Activated B cell treated with CpG ODN at 0.5 μM for 24 hours (primary cell): ENCODE measurements around the gene MYLK. TPM values are rescaled to one million over a fixed set of nuclear protein-coding genes. Genes with fewer than 3 reads are reported as not detected.

Experiments
- ATAC-seq: fragments of 200-7000 bp; cut with Tn5 transposase; one replicate; pipeline ENCODE4 v1.10.0; 2021; ENCODE audit warnings: low read depth, mild to moderate bottlenecking, moderate library complexity
- CTCF ChIA-PET: fragments of 350-600 bp; sonication (Branson Sonifier 250); formaldehyde crosslinking; loops from one replicate; lab custom pipeline; 2021; ENCODE audit warnings: antibody characterized with exemption; lab: Charles Lee
- POLR2A ChIA-PET: fragments of 350-600 bp; sonication (Branson Sonifier 250); formaldehyde crosslinking; loops from one replicate; lab custom pipeline; 2021; ENCODE audit warnings: antibody characterized with exemption; lab: Charles Lee
- DNase-seq: peaks from one replicate; pipeline ENCODE4 v3.0.0; 2022
- H3K27ac Mint-ChIP-seq: one replicate; pipeline ENCODE4 v1.8.0; 2020; ENCODE audit warnings: mixed read lengths
- H3K27me3 Mint-ChIP-seq: one replicate; pipeline ENCODE4 v1.8.0; 2021; ENCODE audit warnings: mixed read lengths
- H3K36me3 Mint-ChIP-seq: one replicate; pipeline ENCODE4 v1.8.0; 2021; ENCODE audit warnings: low read depth, mixed read lengths
- H3K4me1 Mint-ChIP-seq: one replicate; pipeline ENCODE4 v1.8.0; 2021; ENCODE audit warnings: mixed read lengths
- H3K4me3 Mint-ChIP-seq: one replicate; pipeline ENCODE4 v1.8.0; 2020; ENCODE audit warnings: mild to moderate bottlenecking, mixed read lengths
- H3K9me3 Mint-ChIP-seq: one replicate; pipeline ENCODE4 v1.8.0; 2020; ENCODE audit warnings: mixed read lengths
- intact Hi-C: fragments of 100-400 bp; cut with micrococcal nuclease; formaldehyde crosslinking; loops from one replicate; pipeline ENCODE4 v1.15.1; 2024
- total RNA-seq: library from RNA; stranded (reverse); gene quantifications from 2 replicates; pipeline ENCODE4 v1.2.3, GENCODE V29; 2022
- TF ChIP-seq, protein P1 (sequence below): fragments of 200-600 bp; IDR thresholded peaks from one replicate; pipeline ENCODE4 v1.8.0; 2022; ENCODE audit warnings: antibody characterized with exemption, mild to moderate bottlenecking

Gene MYLK
- total RNA-seq, 1 donor from 2014 or later = not detected

DNA sequence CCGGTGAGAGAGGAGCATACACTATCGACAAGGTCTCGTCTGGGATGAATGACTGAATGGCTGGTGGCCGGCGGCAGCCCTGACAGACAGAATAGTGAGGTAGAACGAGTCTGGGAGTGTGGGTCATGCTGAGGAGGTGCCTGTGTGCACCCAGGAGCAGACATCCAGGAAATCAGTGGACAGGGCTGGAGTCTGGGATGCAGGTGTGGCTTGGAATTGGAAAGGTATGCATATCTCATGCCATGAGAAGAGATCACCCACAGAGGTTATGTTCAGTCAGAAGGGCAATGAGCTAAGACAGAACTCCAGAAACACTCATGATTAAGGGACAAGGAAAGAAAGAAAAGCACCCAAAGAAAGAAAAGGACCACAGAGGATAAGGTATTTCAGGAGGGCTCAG, 320.1 kb downstream of the MYLK start:
- ChIA-PET POLR2A (no interaction called here), CTCF (no interaction called here)
- H3K36me3 Mint-ChIP-seq = peaks cover 50% of the 10 kb centered on the region
- H3K27ac Mint-ChIP-seq = no peak overlapping the region
- no peaks in the 10 kb centered on the region for H3K9me3 Mint-ChIP-seq
- no peaks in the 10 kb centered on the region for H3K27me3 Mint-ChIP-seq
- no peak for ATAC-seq
- intact Hi-C loops = no loop called here
- DNase-seq = no peak
- H3K4me1 Mint-ChIP-seq = peaks cover 6% of the 10 kb centered on the region
- TF ChIP-seq, protein P1, sequence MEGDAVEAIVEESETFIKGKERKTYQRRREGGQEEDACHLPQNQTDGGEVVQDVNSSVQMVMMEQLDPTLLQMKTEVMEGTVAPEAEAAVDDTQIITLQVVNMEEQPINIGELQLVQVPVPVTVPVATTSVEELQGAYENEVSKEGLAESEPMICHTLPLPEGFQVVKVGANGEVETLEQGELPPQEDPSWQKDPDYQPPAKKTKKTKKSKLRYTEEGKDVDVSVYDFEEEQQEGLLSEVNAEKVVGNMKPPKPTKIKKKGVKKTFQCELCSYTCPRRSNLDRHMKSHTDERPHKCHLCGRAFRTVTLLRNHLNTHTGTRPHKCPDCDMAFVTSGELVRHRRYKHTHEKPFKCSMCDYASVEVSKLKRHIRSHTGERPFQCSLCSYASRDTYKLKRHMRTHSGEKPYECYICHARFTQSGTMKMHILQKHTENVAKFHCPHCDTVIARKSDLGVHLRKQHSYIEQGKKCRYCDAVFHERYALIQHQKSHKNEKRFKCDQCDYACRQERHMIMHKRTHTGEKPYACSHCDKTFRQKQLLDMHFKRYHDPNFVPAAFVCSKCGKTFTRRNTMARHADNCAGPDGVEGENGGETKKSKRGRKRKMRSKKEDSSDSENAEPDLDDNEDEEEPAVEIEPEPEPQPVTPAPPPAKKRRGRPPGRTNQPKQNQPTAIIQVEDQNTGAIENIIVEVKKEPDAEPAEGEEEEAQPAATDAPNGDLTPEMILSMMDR = no peak
- no peak overlapping the region for H3K4me3 Mint-ChIP-seq

GRCh38 chr3:123562547-123562946, 321.6 kb downstream of the MYLK start:
- CTCF ChIA-PET = interaction anchor here (0.7 to 1.0 kb wide), 2 partner anchors 9 to 13 kb away, joined by 4 to 6 read pairs; no protein-coding TSS in a partner anchor
- DNase-seq = no peak
- Mint-ChIP-seq H3K27ac (no peak overlapping the region), H3K36me3 (peaks cover 44% of the 10 kb centered on the region), H3K4me3 (no peak overlapping the region), H3K4me1 (peaks cover 8% of the 10 kb centered on the region), H3K27me3 (no peaks in the 10 kb centered on the region), H3K9me3 (no peaks in the 10 kb centered on the region)
- intact Hi-C loops = no loop called here
- no peak for ATAC-seq
- TF ChIP-seq, protein P1 = no peak
- POLR2A ChIA-PET = no interaction called here

- no peak overlapping the region for H3K27ac Mint-ChIP-seq
- no peak for DNase-seq
- no peaks in the 10 kb centered on the region for H3K9me3 Mint-ChIP-seq
- ATAC-seq = no peak
- H3K36me3 Mint-ChIP-seq = peaks cover 44% of the 10 kb centered on the region
- no peaks in the 10 kb centered on the region for H3K27me3 Mint-ChIP-seq
- ChIA-PET CTCF (interaction anchor here (1.6 to 2.8 kb wide), 5 partner anchors 8 to 231 kb away, joined by 3 to 13 read pairs (median 8); no protein-coding TSS in a partner anchor), POLR2A (no interaction called here)
- TF ChIP-seq, protein P1 = no peak
- H3K4me1 Mint-ChIP-seq = peaks cover 8% of the 10 kb centered on the region
- intact Hi-C loops = no loop called here
- no peak overlapping the region for H3K4me3 Mint-ChIP-seq
These were observed 322.9 kb downstream of the MYLK start for GRCh38 chr3:123561188-123561587.

Other genes with a start within 250 kb of the MYLK start
- 24.9 and 30.1 TPM in 2 replicates for gene CCDC14, start 76.9 kb upstream of the MYLK start, total RNA-seq
- gene ROPN1, start 107.8 kb upstream of the MYLK start, total RNA-seq = not detected in 2 replicates
- 0.69 TPM in 1 of 2 replicates, not detected in the other for gene KALRN, start 149.0 kb upstream of the MYLK start, total RNA-seq